Thyroid gland (tissue), 4 donors: ENCODE results near the gene RARA.

ENCODE experiments used
- POLR2A ChIP-seq, 2 donors: fragments of 450-650 bp; IDR thresholded peaks; one replicate each; pipeline ENCODE4 v1.6.1; 2017; ENCODE audit warnings: antibody characterized with exemption in 2 of 2, mild to moderate bottlenecking in 2 of 2, moderate library complexity in 1 of 2
- TF ChIP-seq, protein P1 (sequence below), 6 experiments: fragments of 200-600 bp in 3 of 6; fragments of 450-650 bp in 3 of 6; sonication (generic) in 3 of 6; IDR thresholded peaks; one replicate each; pipeline ENCODE4 v1.5.1; 2016 to 2019; ENCODE audit warnings: antibody characterized with exemption in 6 of 6, mild to moderate bottlenecking in 2 of 6, inconsistent platforms in 1 of 6, moderate library complexity in 1 of 6

DNA sequence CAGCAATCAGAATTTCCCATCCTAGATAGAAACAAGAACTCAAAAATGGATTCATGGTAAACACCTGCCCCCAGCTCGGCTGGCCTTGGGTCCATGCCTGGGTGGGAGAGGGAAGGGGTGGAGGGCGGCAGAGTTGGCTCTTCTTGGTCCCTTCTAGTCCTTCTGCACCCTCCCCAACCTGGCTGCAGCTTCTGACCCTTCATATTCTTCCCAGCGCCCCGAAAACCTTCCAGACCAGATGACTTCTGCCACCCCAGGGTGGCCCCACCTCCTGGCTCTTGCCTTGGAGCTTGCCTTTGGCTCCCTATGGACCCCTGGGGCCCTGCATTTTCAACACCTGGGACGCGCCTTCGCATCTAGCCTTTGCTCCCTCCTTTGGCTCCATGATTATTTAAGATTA, 60.9 kb downstream of the RARA start:
- no peak for TF ChIP-seq POLR2A (IDR thresholded peaks at IDR 0.05)
- TF ChIP-seq, protein P1, sequence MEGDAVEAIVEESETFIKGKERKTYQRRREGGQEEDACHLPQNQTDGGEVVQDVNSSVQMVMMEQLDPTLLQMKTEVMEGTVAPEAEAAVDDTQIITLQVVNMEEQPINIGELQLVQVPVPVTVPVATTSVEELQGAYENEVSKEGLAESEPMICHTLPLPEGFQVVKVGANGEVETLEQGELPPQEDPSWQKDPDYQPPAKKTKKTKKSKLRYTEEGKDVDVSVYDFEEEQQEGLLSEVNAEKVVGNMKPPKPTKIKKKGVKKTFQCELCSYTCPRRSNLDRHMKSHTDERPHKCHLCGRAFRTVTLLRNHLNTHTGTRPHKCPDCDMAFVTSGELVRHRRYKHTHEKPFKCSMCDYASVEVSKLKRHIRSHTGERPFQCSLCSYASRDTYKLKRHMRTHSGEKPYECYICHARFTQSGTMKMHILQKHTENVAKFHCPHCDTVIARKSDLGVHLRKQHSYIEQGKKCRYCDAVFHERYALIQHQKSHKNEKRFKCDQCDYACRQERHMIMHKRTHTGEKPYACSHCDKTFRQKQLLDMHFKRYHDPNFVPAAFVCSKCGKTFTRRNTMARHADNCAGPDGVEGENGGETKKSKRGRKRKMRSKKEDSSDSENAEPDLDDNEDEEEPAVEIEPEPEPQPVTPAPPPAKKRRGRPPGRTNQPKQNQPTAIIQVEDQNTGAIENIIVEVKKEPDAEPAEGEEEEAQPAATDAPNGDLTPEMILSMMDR (IDR thresholded peaks at IDR 0.05) = no peak
